Measurements from ENCODE around the gene SCARB1.

Gene SCARB1

GRCh38 chr12:124842800-124843510, 20.7 kb downstream of the SCARB1 start:
- peak; percentile 33 to 57 (median 56) for DNase-seq

GRCh38 chr12:124842073-124842749, 21.5 kb downstream of the SCARB1 start:
- DNase-seq, result no peak

GRCh38 chr12:124841558-124841945, 22.1 kb downstream of the SCARB1 start:
- no peak for DNase-seq

DNA sequence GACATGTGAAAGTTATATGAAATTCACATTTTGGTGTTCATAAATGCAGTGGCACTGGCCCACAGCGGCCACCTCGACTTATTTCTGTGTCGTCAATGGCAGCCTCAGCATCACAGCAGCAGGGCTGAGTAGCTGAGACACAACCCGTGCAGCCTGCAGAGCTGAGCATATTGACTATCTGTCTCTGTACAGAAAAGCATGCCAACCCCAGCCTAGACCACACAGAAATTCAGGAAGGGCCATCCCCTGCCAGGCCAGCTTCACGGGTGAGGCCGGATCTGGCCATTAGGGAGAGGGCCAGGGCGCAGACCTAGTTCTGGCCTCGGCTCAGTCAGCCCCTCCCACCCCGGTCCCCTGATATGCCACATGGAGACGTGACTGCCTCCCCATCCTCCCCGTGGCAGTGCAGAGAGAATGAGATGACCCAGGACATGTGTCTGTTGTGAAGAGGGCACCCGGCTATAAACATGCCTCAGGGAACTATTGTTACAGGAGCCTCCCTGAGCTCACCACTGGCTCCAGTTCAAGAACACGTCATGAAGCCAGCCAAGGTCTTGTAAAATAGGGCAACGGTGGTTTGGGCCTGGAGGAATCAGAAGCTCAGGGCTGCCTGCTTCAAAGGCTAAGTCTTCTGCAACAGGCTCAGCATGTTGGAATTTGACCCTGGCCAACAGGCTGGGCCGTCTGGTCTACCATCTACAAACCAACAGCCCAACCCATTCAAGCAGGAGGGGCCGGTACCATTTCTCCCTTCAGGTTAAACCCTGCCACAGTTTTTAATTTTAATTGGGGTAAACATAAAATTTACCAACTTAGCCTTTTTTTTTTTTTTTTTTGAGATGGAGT, 25.5 kb downstream of the SCARB1 start:
- DNase-seq, result no peak

GRCh38 chr12:124837249-124837897, 26.3 kb downstream of the SCARB1 start:
- no peak for DNase-seq

DNA sequence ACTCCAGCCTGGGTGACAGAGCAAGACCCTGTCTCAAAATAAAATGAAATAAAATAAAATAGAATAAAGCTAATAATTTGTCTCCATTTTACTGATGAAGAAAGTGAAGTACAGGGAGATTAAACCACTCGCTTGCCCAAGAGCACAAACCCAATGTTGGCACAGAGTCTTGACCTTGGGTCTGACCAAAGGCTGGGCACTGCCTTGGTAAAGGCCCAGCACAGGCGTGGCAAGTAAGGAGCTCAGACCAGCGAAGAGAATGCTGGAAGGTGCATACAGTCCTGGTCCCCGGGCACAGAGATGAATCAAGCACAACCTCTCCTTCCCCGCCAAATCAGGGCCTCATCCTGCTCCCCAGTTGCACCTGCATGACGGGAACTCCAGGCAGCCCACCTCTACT, 26.9 kb downstream of the SCARB1 start:
- no peak for DNase-seq

DNA sequence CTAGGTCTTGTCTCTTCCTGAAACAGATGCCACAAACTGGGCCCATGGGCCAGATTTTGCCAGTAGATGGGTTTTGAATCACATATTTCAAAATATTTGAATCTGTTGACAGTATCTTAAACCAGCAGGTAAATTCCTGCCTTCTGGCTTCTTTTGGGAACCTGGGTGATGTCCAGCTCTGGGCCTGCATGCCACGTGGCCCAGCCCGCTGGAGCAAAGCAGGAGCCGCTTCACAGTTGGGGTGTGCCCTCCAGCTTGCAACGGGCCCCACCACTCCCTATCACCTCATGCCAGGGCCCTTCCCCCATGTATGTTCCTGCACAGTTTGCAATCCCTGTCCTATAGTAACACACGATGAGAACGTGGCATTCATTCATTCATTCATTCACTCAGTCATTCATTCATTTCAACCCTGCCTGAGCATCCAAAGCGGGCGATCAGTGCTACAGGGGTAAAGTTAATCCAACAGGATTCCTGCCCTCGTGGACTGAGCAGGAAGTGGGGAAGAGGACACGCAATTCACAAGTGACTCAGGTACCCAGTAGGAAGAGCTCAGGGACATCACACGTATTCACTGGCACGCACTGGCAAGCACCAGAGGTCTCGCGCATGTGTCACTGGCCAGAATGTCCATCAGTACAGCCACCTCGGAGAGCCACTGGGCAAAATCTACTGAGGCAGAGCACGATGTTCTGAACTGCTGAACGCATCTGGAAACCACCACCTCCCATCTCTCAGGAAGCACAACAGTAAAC, 27.8 kb downstream of the SCARB1 start:
- DNase-seq, result no peak

GRCh38 chr12:124834822-124835221, 28.8 kb downstream of the SCARB1 start:
- no peak for DNase-seq

DNA sequence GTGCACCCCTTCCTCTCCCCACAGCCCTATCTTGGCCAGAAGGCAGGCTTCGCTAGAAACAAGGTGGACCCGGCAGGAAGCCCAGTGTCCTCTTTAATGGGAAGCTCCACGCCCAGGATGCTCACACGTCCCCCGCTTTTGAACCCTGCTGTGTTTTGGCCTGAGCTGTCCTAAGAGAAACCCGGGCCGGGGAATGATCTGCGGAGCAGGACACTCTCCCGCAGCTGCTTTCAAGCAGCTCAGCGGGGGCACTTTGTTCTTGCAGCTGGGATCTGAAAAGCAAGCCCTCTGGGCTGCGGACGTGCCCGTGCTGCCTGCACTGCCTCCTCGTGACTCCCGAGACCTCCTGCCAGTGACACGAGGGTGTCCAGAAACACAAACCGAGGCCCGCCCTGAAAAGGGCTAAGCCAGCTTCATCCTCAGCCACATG, 30.0 kb downstream of the SCARB1 start:
- no peak for DNase-seq

GRCh38 chr12:124832856-124833255, 30.8 kb downstream of the SCARB1 start:
- no peak for DNase-seq

GRCh38 chr12:124831590-124831989, 32.1 kb downstream of the SCARB1 start:
- no peak for DNase-seq

- no peak for DNase-seq
These were observed 33.4 kb downstream of the SCARB1 start for GRCh38 chr12:124830306-124830705.

- DNase-seq, result peak in 3 of 4 experiments; percentile 22 to 40 (median 32)
These were observed 33.9 kb downstream of the SCARB1 start for GRCh38 chr12:124829708-124830304.

GRCh38 chr12:124829008-124829707, 34.5 kb downstream of the SCARB1 start:
- peak in 3 of 4 experiments; percentile 15 to 37 (median 24) for DNase-seq

GRCh38 chr12:124828264-124829007, 35.2 kb downstream of the SCARB1 start:
- no peak for DNase-seq

- DNase-seq, result no peak
These were observed 36.0 kb downstream of the SCARB1 start for GRCh38 chr12:124827588-124828184.

GRCh38 chr12:124824195-124824594, 39.5 kb downstream of the SCARB1 start:
- DNase-seq, result no peak

DNA sequence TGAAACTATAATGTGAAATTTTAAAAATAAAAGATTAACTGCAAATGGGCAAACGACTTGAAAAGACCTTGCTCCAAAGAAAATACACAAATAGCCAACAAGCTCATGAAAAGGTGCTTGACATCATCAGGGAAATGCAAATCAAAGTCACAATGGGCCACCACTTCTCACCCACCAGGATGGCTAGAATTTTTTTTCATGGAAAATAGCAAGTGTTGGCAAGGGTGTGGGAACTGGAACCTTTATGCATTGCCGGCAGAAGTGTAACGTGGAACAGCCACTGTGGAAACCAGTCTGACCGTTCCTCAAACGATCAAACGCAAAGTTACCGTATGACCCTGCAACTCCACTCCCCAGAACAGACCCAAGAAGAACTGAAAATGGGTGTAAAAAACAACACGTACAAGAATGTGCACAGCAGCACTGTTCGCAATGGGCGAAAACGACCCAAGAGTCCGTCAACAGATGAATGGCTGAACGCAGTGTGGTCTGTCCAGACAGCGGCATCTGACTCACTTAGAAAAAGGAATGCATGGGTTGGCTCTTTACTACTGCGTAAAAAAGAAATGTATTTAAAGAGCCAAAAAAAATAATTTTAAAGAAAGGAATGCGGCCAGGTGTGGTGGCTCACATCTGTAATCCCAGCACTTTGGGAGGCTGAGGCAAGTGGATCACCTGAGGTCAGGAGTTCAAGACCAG, 40.2 kb downstream of the SCARB1 start:
- no peak for DNase-seq

DNA sequence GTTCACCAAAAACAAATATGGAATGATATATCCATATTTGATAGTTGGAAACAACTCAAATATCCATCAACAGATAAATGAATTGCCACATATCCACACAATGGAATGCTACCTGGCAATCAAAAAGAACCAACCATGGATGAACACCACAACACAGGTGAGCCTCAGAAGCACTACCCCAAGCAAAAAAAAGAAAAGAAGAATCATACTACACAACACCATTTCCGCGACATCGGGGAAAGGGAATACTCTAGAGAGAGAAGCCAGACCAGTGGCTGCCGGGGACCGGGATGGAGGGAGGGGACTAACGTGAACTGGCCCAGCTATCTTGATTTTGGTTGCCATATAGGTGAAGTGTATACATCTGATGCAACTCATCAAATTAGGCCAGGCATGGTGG, 41.4 kb downstream of the SCARB1 start:
- no peak for DNase-seq

Measured in suppressor macrophage (primary cell).